Loucy (cell line): ENCODE data around the gene MAP6.

Source experiments
- CTCF ChIP-seq: fragments of 200-600 bp; sonication (generic); conservative IDR thresholded peaks from 2 replicates; pipeline ENCODE4 v1.5.1; 2014; ENCODE audit warnings: mild to moderate bottlenecking, antibody characterized with exemption, low read length
- EZH2phosphoT487 ChIP-seq: fragments of 200-600 bp; IDR thresholded peaks from 2 replicates; pipeline ENCODE4 v1.6.1; 2018; ENCODE audit warnings: antibody characterized with exemption, mild to moderate bottlenecking, moderate library complexity, borderline replicate concordance

- TF ChIP-seq CTCF (no peak), EZH2phosphoT487 (no peak)
These were observed 62.7 kb downstream of the MAP6 start for GRCh38 chr11:75606099-75606498.
